Measurements from ENCODE around the gene INO80B.

DNA sequence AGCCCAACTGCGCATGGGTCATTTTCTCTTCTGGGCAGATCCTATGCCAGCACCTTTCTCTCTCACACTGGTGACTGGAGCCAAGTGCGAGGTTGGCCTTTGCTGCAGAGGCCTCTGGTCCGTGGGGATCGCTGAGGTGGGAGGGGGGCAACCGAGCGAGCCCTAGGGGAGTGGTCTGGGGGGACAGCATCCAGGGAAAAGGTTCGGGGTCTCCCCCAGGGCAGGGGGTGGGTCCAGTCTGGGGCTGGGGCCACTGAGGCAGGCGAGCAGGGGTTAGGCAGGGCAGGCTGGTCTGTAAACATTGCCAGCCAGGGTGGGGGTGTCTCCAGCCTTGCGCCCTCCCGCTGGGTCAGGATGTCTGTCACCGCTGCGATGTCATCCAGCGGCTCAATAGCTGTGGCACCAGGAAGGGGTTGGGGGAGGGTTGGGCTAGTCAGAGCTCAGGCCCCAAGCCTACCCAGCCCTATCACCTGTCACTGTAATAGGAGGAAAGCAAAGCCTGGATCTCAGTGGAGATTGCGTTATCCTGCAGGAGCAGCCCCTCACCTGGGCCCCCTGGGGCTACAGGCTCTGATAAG lies 28.6 kb upstream of the INO80B start:
- TF ChIP-seq POLR2A (IDR thresholded peaks at IDR 0.05) (no peak), POLR2AphosphoS5 (IDR thresholded peaks at IDR 0.05) (no peak), EP300 (IDR thresholded peaks at IDR 0.05) (no peak)
- TF ChIP-seq, protein P1, sequence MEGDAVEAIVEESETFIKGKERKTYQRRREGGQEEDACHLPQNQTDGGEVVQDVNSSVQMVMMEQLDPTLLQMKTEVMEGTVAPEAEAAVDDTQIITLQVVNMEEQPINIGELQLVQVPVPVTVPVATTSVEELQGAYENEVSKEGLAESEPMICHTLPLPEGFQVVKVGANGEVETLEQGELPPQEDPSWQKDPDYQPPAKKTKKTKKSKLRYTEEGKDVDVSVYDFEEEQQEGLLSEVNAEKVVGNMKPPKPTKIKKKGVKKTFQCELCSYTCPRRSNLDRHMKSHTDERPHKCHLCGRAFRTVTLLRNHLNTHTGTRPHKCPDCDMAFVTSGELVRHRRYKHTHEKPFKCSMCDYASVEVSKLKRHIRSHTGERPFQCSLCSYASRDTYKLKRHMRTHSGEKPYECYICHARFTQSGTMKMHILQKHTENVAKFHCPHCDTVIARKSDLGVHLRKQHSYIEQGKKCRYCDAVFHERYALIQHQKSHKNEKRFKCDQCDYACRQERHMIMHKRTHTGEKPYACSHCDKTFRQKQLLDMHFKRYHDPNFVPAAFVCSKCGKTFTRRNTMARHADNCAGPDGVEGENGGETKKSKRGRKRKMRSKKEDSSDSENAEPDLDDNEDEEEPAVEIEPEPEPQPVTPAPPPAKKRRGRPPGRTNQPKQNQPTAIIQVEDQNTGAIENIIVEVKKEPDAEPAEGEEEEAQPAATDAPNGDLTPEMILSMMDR (IDR thresholded peaks at IDR 0.05), result no peak
